KG1 (cell line): ENCODE measurements around the gene LSR.
"Not testable (repeated sequence)": the region's sequence is repeated elsewhere in the genome, so short reads cannot be mapped to it uniquely, and the experiment has no call there.

Experiments used
- DNase-seq: peaks from one replicate; lab custom pipeline; 2025; lab: John Stamatoyannopoulos, UW

The LSR gene

DNA sequence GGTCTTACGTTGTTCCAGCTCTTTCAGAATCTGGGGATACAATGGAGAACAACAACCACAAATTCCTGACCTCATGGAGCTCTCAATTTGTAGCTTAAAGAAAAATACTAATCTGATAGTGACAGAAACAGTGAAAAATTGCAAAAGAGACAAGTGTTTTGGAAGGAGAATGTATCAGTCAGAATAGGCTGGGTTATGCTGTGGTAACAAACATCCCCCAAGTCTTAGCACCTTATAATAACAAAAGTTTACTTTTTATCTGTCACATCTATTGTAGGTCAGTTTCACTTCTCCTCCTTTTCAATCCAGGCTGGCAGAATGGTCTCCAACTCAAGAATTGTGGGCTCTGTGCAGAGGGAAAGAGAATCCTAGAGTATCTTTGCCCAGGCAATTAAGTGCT is 29.8 kb upstream of the LSR start:
- DNase-seq: no peak

- DNase-seq: no peak
Measured at GRCh38 chr19:35220315-35220921, 28.4 kb upstream of the LSR start.

GRCh38 chr19:35220973-35221590 is 27.7 kb upstream of the LSR start:
- DNase-seq: not testable (repeated sequence)

DNA sequence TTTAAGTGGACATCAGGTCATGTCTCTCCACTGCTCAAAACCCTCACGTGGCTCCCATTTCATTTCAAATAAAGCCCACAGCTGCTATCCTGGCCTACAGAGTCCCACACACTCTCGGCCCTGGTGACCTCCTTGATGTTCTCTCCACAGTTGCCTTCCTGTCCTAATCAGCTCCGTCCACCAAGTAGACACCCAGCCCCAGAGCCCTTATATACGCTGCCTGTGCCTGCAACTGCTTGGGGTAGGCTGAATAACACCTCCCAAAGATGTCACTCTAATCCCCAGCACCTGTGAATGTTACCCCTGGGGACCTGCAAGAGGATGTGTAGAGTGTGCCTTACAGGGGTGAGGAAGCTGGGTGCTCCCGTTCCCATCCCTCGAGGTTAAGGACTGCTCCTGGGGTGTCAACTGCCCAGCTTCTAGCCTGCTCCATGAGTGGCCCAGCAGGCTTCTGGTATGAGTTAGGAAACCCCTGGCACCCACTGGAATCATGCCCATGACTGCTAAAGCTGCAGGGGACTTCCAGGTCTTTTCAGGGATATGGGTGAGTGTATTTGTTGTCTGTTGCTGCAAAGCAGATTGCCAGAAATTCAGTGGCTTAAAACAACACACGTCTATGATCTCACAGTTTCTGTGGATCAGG is 26.3 kb upstream of the LSR start:
- DNase-seq: no peak

DNA sequence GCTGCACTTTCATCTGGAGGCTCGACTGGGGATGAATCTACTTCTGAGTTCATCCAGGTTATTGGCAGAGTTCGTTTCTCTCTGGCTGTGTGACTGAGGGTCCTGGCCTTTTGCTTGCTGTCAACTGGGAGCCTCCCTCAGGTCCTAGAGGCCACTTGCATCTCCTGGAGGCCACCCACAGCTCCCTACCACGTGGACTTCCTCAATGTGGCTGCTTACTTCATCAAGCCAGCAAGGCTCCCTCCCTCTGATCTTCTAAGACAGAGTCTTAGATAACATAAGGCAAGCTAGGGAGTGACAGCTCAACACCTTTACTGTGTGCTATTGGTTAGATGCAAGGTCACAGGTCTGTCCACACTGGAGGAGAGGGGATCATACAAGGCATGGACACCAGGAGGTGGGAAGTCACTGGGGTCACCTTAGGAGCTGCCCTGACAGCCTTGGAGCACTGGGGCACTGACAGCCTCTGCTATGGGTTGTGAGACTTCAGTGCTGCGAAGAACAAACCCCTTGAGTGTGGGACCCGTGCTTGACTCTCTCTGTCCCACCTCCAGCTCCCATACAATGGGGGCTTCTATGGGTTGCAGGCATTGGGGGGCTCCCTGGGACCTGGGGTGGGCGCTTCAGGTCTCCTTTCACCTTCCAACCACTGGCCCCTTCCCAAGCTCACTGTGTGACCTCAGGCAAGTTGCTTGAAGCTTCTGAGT is 25.6 kb upstream of the LSR start:
- no peak for DNase-seq

DNA sequence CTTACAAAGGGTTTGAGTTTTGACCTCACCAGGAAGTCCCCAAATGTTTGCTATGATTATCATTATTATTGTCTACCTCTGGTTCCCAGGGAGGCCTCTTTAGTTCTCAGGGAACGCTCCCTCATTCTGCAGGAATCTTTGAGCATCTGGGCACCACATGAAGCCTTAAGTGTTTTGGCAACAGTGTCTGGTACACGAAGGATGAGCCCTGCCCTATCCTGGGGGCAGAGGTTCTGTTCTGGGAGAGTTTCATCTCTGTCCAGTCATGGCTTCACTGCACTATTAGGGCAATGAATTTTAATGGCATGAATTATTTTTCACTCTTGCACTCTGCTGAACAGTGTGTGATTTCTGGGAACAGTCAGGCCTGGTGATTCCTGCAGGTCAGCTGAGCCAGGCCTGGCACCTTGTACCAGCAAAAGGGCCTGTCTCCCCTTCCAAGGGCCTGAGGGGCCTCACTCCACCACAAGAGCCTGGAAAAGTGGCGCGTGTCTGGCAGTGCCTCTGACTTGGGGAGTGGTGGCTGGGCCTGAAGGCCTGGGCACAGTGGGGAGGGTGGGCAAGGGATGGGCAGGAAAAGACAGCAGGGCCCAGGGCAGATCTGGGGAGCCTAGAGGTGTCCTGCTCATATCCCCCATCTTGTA is 24.8 kb upstream of the LSR start:
- DNase-seq: no peak

- DNase-seq: no peak
Measured at GRCh38 chr19:35224681-35225571, 23.9 kb upstream of the LSR start.

DNA sequence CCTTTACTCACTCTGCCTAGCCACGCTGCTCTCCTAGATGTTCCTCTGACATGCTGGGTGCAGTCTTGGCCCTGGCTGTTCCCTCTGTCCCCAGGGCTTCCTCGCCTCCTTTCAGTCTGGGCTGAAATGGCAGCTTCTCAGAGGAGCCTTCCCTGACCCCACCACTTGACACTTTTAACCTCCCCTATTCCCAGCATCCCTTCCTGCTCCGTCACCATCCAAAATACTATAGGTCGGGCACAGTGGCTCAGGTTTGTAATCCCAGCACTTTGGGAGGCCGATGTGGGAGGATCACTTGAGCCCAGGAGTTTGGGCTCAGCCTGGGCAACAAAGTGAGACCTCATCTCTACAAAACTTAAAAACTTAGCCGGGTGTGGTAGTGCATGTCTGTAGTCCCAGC is 22.9 kb upstream of the LSR start:
- no peak for DNase-seq

- no peak for DNase-seq
Measured at GRCh38 chr19:35226748-35227147, 22.1 kb upstream of the LSR start.

DNA sequence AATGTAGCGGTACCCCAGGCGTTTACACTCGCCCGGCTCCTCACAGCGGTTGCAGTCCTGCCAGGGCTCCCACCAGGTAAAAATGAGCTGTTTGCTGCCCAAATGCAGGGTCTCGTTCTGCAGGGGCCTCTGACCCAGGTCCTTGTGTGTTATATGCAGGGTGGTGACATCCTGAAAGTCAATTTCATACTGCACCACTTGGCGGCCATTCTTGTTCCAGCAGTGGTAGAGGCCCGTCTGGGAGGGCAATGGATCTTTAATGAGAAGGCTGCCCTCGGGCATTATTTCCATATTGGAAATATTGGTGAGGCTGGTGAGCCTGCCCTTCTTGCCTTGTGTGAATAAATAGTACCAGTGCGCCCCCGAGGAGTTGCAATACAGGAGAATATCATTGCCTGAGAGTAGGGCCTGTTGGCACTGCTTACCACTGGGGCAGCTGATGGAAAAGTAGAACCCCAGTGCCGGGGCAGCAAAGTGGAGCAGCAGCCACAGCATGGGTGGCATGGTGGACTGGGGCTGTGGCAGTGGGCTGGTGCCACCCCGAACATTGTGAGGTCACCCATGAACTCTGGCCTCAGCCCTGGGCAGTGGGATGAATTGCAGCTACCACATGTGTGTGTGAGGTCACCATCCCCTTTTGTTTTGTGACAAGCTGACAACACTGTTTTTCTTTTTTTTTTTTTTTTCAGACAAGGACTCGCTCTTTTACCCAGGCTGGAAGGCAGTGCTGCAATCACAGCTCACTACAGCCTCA is 20.4 kb upstream of the LSR start, which contains the start of gene FAM187B:
FAM187B (minus strand) TSS at position 563 of the 754 bp plus-strand sequence; CDS start at position 504, 59 bp downstream.
- DNase-seq: no peak

DNA sequence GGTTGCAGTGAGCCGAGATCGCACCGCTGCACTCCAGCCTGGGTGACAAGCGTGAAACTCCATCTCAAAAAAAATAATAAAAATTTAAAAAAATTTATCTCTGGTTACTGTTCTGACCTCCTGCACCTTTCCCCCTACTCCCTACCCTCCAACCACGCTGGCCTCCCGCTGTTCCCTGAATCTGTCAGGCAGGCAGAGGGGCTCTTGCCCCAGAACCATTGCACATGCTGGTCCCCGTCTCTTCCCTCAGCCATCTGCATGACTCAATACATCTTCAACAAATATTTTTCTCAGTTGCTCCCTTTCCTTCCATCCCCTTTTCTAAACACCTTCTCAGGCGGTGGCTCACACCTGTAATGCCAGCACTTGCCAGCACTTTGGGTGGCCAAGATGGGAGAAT is 19.2 kb upstream of the LSR start:
- DNase-seq: no peak

- no peak for DNase-seq
Measured at GRCh38 chr19:35231956-35232645, 16.7 kb upstream of the LSR start.

DNA sequence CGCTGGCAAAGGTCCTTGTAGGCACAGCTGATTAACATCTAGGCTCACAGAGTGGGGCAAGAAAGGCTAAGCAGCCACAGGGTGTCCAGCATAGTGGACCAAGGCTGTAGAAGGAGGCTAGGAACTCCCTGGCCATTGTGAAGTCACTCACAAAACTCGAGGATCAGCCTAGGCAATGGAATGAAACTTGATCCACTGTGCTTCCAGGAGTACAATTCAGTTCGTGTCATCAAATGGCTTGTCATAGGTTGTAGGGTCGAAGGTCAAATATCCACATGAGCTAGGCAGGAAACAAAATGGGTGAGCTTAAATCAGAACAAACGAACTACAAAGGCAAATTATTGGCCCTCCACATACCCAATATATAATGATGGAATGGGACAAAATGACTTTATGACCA is 15.9 kb upstream of the LSR start:
- DNase-seq: no peak

GRCh38 chr19:35236638-35237400 is 12.0 kb upstream of the LSR start:
- no peak for DNase-seq

DNA sequence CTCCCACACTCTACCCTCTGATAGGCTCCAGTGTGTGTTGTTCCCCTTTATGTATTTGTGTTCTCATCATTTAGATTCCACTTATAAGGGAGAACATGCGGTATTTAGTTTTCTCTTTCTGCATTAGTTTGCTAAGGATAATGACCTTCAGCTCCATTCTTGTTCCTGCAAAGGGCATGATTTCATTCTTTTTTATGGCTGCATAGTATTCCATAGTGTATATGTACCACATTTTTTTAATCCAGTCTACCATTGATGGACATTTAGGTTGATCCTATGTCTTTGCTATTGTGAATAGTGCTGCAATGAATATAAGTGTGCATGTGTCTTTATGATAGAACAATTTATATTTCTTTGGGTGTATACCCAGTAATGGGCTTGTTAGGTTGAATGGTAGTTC is 9.2 kb upstream of the LSR start:
- DNase-seq: not testable (repeated sequence)

- peak; percentile 24 for DNase-seq
Measured at GRCh38 chr19:35240327-35240726, 8.5 kb upstream of the LSR start.

DNA sequence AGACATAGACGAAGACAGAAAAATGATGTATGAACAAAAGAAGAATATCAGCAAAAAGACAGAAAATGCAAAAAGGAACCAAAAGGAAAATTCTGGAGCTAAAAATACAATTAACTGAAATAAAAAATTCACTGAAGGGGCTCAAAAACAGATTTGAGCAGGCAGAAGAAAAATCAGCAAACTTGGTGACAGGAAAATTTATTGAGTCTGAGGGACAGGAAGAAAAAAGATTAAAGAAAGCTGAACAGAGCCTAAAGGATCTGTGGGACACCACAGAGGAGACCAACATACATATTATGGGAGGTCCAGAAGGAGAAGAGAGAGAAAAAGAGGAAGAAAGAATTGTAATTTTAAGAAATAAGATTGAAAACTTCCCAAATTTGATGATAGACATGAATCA is 7.4 kb upstream of the LSR start:
- DNase-seq: no peak

DNA sequence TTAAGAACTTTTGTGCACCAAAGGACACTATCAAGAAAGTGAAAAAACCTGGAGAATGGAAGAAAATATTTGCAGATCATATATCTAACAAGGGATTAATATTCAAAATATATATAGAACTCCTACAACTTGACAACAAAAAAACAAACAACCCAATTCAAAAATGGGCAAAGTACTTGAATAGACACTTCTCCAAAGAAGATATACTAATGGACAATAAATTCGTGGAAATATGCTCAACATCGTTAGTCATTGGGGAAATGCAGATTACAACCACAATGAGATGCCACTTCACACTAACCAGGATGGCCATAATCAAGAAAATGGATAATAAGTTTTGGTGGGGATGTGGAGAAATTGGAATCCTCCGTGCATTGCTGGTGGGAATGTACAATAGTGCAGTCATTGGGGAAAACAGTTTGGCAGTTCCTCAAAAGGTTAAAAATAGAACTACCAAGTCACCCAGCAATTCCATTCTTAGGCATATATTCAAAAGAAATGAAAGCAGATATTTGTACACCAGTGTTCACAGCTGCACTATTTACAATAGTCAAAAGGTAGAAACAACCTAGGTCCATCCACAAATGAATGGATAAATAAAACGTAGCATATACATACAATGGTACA is 2.2 kb upstream of the LSR start:
- no peak for DNase-seq
